Fibroblast of lung (primary cell): Measurements from ENCODE around the gene XCL2. TPM values are rescaled to one million over a fixed set of nuclear protein-coding genes. Genes with fewer than 3 reads are reported as not detected.
A peak's percentile ranks its signal among the peaks of the same experiment; 100 is the strongest.

Experiments
- DNase-seq, 2 donors: peaks; one replicate each; pipeline versions ENCODE4 v3.0.0 to v3.0.0-alpha.2; 2010; ENCODE audit warnings: low read depth in 2 of 2
- H2AFZ ChIP-seq: 2 replicates; pipeline ENCODE4 v1.5.1; 2012; ENCODE audit warnings: low read length, control low read depth, inconsistent platforms
- H3K27ac ChIP-seq: 2 replicates; pipeline ENCODE4 v1.5.1; 2011; ENCODE audit warnings: low read length, control low read depth; ENCODE audit not compliant: insufficient read depth
- H3K27me3 ChIP-seq: 2 replicates; pipeline ENCODE4 v1.5.1; 2011; ENCODE audit warnings: mild to moderate bottlenecking, low read length; ENCODE audit not compliant: control insufficient read depth, insufficient read depth
- H3K36me3 ChIP-seq: 2 replicates; pipeline ENCODE4 v1.5.1; 2011; ENCODE audit warnings: low read length; ENCODE audit not compliant: control insufficient read depth, insufficient read depth
- H3K4me1 ChIP-seq: 2 replicates; pipeline ENCODE4 v1.5.1; 2011; ENCODE audit warnings: low read length; ENCODE audit not compliant: control insufficient read depth, insufficient read depth; ENCODE audit errors: extremely low read depth
- H3K4me2 ChIP-seq: 2 replicates; pipeline ENCODE4 v1.5.1; 2011; ENCODE audit warnings: low read length, control low read depth; ENCODE audit not compliant: insufficient read depth; ENCODE audit errors: extremely low read depth
- H3K4me3 ChIP-seq, 4 experiments: fragments of 200-600 bp in 1 of 4; sonication (generic) in 1 of 4; replicated peaks in 1 of 4; 2 replicates each; pipeline ENCODE4 v1.5.1; 2011 to 2016; ENCODE audit warnings: low read length in 4 of 4, low read depth in 3 of 4, mild to moderate bottlenecking in 3 of 4, control low read depth in 2 of 4, inconsistent platforms in 1 of 4, mixed read lengths in 1 of 4; ENCODE audit not compliant: insufficient read depth in 1 of 4; ENCODE audit errors: control extremely low read depth in 1 of 4
- H3K79me2 ChIP-seq: 2 replicates; pipeline ENCODE4 v1.5.1; 2012; ENCODE audit warnings: mild to moderate bottlenecking, low read length, inconsistent platforms; ENCODE audit not compliant: control insufficient read depth, insufficient read depth
- H3K9ac ChIP-seq: 2 replicates; pipeline ENCODE4 v1.5.1; 2011; ENCODE audit warnings: mild to moderate bottlenecking, low read length, control low read depth; ENCODE audit not compliant: insufficient read depth
- H3K9me3 ChIP-seq: 2 replicates; pipeline ENCODE4 v1.5.1; 2012; ENCODE audit warnings: low read depth, low read length; ENCODE audit not compliant: control insufficient read depth, insufficient read depth
- H4K20me1 ChIP-seq: 2 replicates; pipeline ENCODE4 v1.5.1; 2011; ENCODE audit warnings: low read length; ENCODE audit not compliant: control insufficient read depth, insufficient read depth; ENCODE audit errors: extremely low read depth
- EZH2 ChIP-seq: IDR thresholded peaks from 2 replicates; pipeline ENCODE4 v1.5.1; 2012; ENCODE audit warnings: low read length, control low read depth, mild to moderate bottlenecking; ENCODE audit errors: missing control alignments
- polyA plus RNA-seq, 2 donors: library from polyadenylated mRNA; depleted of rRNA in 1 of 2; stranded (reverse) in 1 of 2; unstranded in 1 of 2; fragments of >200 nt; gene quantifications; 2 replicates each; pipeline ENCODE4 v1.2.1, GENCODE V29; 2011 to 2012; ENCODE audit warnings: missing spikeins in 1 of 2
- total RNA-seq: library from RNA; depleted of rRNA; stranded (reverse); fragments of >200 nt; gene quantifications from 2 replicates; pipeline ENCODE4 v1.2.1, GENCODE V29; 2014
- TF ChIP-seq, protein P1 (sequence below), 2 donors: IDR thresholded peaks in 1 of 2; conservative IDR thresholded peaks in 1 of 2; 1 replicate in 1 of 2; 2 replicates in 1 of 2; pipeline ENCODE4 v1.5.1; 2011 to 2012; ENCODE audit warnings: low read length in 2 of 2, control low read depth in 1 of 2, inconsistent platforms in 1 of 2, low read depth in 1 of 2, mild to moderate bottlenecking in 1 of 2

Gene XCL2
- total and polyA plus RNA-seq, 2 donors (not counting 1 experiment from before 2014, with no cell fraction given) = not detected

DNA sequence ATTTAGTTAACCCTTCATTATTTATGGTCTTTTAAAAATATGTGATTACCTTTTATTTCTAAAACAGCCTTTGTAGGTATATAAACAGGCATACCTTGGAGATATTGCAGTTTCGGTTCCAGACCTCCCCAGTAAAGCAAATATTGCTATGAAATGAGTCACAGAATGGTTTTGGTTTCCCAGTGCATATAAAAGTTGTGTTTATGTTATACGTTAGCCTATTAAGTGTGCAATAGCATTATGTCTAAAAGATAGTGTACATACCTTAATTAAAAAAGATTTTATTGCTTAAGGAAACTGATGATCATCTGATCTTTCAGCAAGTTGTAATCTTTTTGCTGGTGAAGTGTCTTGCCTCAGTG is 44.1 kb downstream of the XCL2 start:
- Histone ChIP-seq H3K9ac (no peak overlapping the region), H2AFZ (no peak overlapping the region), H3K36me3 (no peaks in the 10 kb centered on the region), H3K27ac (no peak overlapping the region), H3K4me3 (no peak overlapping the region), H3K79me2 (no peaks in the 10 kb centered on the region), H4K20me1 (no peaks in the 10 kb centered on the region), H3K4me2 (no peak overlapping the region), H3K27me3 (no peaks in the 10 kb centered on the region), H3K4me1 (no peaks in the 10 kb centered on the region), H3K9me3 (no peaks in the 10 kb centered on the region)
- DNase-seq = peak in 1 of 2 donors; percentile 41
- TF ChIP-seq EZH2 = no peak
- TF ChIP-seq, protein P1, sequence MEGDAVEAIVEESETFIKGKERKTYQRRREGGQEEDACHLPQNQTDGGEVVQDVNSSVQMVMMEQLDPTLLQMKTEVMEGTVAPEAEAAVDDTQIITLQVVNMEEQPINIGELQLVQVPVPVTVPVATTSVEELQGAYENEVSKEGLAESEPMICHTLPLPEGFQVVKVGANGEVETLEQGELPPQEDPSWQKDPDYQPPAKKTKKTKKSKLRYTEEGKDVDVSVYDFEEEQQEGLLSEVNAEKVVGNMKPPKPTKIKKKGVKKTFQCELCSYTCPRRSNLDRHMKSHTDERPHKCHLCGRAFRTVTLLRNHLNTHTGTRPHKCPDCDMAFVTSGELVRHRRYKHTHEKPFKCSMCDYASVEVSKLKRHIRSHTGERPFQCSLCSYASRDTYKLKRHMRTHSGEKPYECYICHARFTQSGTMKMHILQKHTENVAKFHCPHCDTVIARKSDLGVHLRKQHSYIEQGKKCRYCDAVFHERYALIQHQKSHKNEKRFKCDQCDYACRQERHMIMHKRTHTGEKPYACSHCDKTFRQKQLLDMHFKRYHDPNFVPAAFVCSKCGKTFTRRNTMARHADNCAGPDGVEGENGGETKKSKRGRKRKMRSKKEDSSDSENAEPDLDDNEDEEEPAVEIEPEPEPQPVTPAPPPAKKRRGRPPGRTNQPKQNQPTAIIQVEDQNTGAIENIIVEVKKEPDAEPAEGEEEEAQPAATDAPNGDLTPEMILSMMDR (conservative IDR thresholded peaks at IDR 0.05 in 1 of 2, IDR thresholded peaks at IDR 0.05 in 1 of 2; ENCODE audit: low read depth in 1 of 2, low read length in 2 of 2) = no peak

DNA sequence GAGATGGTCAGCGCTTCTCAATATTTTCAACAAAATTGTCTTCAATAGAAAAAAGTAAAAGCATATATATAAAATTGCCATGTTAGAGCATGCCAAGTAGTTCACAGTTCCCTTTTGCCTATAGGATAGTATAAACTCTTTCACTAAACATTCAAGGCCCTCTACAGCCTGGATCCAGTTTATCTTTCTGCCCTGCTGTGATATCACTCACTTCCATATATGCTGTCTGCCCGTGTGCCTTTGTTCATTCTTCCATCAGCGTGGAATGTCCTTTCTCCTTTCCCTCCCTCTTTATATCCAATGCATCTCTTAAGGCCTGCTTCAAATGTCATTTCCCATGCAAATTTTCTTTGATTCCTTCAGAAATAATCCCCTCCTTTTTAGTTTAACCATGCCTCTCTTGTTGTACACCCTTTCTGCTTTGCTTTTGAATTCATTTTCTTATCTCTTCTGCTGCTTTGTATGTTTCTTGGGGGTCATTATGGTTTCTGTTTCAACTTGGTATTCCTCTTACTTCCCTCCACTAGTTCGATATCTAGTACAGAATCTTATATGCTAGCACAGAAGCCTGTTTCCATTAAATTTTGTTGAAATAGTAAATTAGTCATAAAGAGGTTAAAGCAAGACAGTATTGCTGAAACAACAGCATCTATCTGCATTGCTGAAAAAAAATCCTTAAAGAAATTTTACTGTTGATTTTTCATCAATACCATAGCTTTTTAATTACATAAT is 44.7 kb downstream of the XCL2 start:
- no peak overlapping the region for H3K27ac ChIP-seq
- H3K4me3 ChIP-seq = no peak overlapping the region
- no peak overlapping the region for H3K9ac ChIP-seq
- H3K79me2 ChIP-seq = no peaks in the 10 kb centered on the region
- H2AFZ ChIP-seq = no peak overlapping the region
- no peaks in the 10 kb centered on the region for H3K36me3 ChIP-seq
- no peak for DNase-seq
- no peak overlapping the region for H3K4me2 ChIP-seq
- no peaks in the 10 kb centered on the region for H3K9me3 ChIP-seq
- TF ChIP-seq, protein P1 (conservative IDR thresholded peaks at IDR 0.05 in 1 of 2, IDR thresholded peaks at IDR 0.05 in 1 of 2; ENCODE audit: low read depth in 1 of 2, low read length in 2 of 2) = no peak
- no peak for TF ChIP-seq EZH2
- H4K20me1 ChIP-seq = no peaks in the 10 kb centered on the region
- no peaks in the 10 kb centered on the region for H3K4me1 ChIP-seq
- no peaks in the 10 kb centered on the region for H3K27me3 ChIP-seq

DNA sequence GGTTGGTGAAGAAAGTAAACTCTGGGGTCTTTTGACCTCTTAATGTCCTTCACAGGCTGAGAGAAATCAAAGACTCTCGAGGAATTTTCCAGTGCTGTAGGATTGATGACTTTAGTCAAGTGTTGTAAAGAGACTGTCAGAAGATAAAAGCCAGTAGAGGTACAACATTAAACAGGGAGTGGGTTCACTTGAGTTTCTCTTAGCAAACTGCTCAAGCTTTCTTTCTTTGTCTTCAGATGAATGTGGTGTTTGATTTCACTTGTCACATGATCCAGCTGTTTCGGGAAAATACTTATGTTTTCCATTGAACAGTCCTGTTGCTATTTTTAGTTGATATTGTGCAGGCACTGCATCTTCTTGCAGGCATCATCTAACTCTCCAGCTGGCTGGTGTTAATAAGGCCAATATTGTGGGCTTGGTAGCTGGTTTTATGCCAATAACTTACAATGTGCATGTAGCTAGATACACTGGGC is 45.6 kb downstream of the XCL2 start:
- no peak overlapping the region for H3K4me2 ChIP-seq
- H3K9ac ChIP-seq = no peak overlapping the region
- no peaks in the 10 kb centered on the region for H3K9me3 ChIP-seq
- TF ChIP-seq EZH2 = no peak
- TF ChIP-seq, protein P1 (conservative IDR thresholded peaks at IDR 0.05 in 1 of 2, IDR thresholded peaks at IDR 0.05 in 1 of 2; ENCODE audit: low read depth in 1 of 2, low read length in 2 of 2) = no peak
- H3K36me3 ChIP-seq = no peaks in the 10 kb centered on the region
- no peaks in the 10 kb centered on the region for H3K27me3 ChIP-seq
- DNase-seq = peak; percentile 65 to 87
- H3K4me3 ChIP-seq = no peak overlapping the region
- no peaks in the 10 kb centered on the region for H3K4me1 ChIP-seq
- no peak overlapping the region for H3K27ac ChIP-seq
- H4K20me1 ChIP-seq = no peaks in the 10 kb centered on the region
- H3K79me2 ChIP-seq = no peaks in the 10 kb centered on the region
- no peak overlapping the region for H2AFZ ChIP-seq
